Hematopoietic multipotent progenitor cell treated with erythropoietin and hydrocortisone succinate and interleukin-3 and kit ligand, for 4 days (in vitro differentiated cells): ENCODE measurements around the gene GPRC6A.
"Not testable (repeated sequence)": the region's sequence is repeated elsewhere in the genome, so short reads cannot be mapped to it uniquely, and the experiment has no call there.

ENCODE experiments used
- DNase-seq: peaks from one replicate; pipeline ENCODE4 v3.0.0-alpha.2; 2015

Gene GPRC6A, protein sequence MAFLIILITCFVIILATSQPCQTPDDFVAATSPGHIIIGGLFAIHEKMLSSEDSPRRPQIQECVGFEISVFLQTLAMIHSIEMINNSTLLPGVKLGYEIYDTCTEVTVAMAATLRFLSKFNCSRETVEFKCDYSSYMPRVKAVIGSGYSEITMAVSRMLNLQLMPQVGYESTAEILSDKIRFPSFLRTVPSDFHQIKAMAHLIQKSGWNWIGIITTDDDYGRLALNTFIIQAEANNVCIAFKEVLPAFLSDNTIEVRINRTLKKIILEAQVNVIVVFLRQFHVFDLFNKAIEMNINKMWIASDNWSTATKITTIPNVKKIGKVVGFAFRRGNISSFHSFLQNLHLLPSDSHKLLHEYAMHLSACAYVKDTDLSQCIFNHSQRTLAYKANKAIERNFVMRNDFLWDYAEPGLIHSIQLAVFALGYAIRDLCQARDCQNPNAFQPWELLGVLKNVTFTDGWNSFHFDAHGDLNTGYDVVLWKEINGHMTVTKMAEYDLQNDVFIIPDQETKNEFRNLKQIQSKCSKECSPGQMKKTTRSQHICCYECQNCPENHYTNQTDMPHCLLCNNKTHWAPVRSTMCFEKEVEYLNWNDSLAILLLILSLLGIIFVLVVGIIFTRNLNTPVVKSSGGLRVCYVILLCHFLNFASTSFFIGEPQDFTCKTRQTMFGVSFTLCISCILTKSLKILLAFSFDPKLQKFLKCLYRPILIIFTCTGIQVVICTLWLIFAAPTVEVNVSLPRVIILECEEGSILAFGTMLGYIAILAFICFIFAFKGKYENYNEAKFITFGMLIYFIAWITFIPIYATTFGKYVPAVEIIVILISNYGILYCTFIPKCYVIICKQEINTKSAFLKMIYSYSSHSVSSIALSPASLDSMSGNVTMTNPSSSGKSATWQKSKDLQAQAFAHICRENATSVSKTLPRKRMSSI

DNA sequence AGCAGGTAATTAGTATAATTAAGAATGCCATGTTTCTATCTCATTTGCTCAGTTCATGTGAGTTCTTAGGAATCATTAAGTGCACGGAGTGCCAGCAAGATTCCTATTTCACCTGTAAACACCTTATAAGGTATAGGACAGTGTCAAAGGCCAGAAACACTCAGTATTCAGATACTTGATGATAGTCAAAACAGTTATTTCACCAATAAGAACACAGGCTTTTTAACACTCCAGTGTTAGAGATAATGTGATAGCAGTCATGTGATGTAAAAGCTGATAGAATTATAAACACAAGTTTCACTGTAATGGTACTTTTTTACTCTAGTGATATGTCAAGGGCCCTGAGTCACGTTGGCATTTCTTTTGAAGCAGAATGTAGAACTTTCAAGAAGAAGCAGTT, at the start of gene GPRC6A:
Gene GPRC6A, minus strand, starts transcription at position 101 of the 400 bp plus-strand sequence. Its CDS starts 70 bp downstream, at position 31.
- DNase-seq, result no peak

DNA sequence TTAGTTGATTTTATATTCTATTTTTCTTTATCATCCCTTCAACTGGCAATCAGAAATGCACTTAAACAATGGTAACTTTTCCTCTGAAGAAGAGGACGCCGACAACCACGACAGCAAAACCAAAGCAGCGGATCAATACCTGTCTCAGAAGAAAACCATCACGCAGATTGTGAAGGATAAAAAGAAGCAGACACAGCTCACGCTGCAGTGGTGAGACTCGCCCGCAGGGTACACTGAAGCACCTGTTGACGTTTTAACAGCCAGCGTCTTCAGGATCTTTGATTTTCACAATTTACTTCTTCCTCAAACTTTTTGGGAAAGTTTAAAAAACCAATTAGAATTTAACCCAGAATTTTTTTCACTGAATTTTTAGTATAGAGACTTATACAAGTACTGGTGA, 48.9 kb upstream of the GPRC6A start:
- DNase-seq, result no peak

DNA sequence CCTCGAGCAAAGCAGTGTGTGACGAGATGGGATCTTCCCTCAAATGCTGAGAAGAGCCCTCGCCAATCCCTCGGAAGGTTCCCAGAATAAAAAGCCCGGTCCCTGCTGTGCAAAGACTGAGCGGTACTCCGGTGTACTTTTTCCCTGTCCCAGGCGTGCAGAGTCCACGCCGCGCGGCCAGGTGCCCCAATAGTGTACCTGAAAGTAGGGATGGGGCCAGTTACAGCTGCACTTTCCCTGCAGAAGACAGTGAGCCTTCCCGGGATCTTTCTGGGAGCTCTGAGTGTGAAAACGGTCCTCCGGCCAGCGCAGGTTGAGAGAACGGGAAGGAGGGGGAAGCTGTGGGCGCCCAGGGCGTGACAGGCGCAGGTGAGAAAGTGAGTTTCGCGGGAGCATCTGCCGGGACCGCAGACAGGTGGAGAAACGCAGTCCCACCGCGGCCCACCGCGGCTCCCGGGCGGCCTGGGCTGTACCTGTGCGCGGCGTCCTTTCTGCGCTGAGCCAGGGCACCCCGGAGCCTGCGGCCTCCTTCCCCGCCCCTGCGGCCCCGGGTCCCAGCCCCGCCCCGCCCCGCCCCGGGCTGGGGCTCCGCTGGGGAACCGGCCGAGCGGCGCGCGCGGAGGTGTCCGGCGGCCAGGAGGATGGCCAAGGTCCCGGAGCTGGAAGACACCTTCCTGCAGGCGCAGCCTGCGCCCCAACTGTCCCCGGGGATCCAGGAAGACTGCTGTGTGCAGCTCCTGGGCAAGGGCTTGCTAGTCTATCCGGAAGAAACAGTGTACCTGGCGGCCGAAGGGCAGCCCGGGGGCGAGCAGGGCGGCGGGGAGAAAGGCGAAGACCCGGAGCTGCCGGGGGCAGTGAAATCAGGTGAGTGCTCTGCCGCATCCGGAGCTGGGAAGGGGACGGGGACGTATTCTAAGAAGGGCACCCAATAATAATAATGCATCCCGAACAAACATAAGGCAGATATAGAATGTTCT, 48.0 kb upstream of the GPRC6A start, which contains the start of gene RFX6:
Gene RFX6, plus strand, starts transcription at position 608 of the 977 bp plus-strand sequence. Its CDS starts 34 bp downstream, at position 642.
- peak; percentile 2 for DNase-seq

DNA sequence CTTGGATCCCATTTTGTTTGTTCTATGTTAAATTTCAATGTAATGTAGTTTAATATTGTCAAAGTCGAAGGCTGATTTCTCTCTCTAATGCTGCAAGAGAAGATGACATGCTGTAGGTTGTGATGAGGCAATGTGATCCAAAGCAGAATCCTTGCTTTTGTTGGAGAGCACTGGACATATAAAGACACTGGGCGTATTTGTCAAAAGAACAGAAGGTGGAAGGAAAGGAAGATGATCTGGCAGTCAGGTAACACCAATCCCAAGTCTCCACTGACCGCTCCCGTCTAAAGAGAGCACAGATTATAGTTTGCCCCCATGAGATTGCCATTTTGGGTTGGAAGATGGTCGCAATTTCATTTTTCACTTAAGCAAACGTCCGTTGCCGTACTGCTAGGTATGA, 47.2 kb upstream of the GPRC6A start:
- no peak for DNase-seq

DNA sequence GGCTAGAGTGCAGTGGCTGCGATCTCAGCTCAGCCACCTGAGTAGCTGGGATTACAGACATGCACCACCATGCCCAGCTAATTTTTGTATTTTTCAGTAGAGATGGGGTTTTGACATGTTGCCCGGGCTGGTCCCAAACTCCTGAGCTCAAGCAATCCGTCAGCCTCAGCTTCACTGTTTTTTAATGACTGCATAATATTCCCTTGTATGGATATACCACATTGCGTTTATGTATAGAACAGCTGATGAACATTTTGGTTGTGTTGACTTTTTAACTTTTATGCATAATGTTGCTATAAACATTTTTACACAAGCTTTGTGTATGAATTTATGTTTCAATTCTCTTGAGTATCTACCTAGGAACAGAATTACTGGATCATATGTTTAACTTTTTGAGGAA, 43.9 kb upstream of the GPRC6A start:
- DNase-seq, result no peak

DNA sequence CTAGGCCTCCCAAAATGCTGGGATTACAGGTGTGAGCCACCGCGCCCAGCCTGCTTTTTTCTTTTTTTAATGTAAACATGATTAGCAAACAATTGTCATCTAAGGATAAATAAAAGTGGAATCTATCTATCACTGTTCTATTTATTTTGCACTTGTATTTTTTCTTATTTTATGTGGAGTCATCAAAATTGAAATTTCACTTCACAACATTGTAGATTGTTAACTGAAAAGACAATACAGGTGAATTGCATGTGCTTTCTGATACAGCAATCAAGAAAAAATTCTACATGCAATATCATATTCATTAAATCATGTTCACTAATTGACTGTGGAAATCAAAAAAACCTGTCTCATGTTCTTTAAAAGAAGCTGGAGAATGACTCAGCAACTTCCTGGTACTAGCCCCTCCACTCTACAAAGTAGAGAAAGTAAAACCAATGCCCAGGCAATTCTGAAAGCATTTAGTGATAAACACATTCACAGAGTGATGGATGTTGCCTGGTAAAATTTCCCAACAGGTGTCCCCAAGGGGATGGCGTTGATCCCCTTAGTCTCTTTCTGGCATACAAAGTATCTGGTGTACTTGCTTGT, 37.5 kb upstream of the GPRC6A start:
- peak; percentile 57 for DNase-seq

DNA sequence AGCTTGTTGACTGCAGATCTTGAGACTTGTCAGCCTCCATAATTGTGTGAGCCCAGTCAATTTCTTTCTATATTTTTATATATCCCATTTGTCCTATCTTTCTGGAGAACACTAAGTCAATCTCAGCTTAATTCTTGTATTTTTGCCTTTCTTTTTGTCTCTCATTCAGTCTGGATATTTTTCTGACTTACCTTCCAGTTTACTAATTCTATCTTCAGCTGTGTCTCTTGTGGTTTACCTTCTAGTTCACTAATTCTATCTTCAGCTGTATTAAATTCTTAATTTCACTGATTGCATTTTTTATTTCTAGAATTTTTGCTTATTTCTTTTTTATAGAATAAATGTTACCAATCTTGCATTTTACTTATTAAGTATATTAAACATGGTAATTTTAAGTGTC, 30.4 kb upstream of the GPRC6A start:
- no peak for DNase-seq

DNA sequence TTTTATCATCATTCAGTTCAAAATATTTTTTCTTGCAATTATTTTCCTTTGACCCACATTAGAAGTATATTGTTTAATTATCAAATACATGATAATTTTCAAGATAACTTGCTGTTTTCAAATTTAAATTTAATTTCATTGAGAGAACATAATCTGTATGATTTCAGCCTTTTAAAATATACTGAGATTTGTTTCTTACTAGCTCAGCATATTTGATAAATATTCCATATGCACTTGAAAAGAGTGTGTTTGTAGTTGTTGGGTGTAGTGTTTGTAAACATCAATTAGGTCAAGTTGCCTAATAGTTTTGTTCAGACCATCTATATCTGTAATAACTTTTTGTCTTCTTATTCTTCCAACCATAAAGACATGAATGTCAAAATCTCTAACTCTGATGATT, 29.2 kb upstream of the GPRC6A start:
- no peak for DNase-seq

DNA sequence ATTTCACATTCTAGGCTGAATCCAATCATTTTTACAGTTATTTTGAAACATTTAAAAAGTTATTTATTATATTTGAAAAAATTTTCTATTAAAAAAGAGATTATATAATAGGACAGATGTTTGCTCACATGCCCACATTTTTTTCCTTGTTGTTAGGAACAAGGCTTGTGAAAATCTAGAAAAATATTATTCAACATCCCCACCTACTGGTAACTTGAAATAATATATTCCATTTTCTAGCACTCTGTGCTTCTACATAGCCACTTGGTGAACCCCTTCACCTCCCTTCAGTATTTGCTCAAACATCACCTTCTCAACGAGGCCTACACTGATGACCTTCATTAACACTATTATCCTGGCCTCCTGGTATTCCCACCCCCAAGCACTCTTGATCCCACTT, 18.3 kb upstream of the GPRC6A start:
- DNase-seq, result peak; percentile 69

DNA sequence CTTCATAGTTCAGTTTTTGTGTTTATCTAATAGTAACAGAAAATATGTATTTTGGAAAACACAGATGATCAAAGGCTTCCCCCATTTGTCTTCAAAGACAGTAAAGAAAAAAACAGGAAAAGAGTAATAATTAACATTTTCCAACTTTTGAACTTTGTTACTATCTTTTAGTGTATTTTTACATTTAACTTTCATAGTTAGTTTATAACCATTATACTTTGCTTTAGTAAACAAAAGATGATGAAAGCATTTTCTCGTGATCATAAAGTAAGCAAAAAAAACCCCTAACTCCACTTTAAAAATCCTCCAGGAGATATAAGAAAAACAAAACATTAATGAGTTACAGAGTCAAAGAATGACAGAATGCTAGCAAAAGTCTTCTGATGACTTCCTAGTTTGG, 13.6 kb upstream of the GPRC6A start:
- DNase-seq, result no peak

DNA sequence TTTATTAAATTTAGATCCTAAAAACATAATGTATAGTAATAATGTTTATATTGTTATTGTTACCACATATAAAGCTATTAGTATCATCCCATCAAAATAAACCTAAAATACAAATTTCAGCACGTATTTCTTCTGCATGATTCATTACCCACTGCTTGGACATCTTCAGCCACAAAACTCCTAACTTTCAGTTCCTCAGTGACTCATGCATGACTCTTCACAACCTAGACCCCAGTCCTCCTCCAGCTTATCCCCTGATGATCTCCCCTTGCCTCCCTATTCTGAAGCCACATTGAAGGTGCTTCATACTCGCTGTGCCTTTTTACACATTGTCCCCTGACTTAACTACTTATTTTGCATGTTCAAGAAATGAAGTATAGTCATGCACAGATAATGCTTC, 11.2 kb upstream of the GPRC6A start:
- peak; percentile 1 for DNase-seq

DNA sequence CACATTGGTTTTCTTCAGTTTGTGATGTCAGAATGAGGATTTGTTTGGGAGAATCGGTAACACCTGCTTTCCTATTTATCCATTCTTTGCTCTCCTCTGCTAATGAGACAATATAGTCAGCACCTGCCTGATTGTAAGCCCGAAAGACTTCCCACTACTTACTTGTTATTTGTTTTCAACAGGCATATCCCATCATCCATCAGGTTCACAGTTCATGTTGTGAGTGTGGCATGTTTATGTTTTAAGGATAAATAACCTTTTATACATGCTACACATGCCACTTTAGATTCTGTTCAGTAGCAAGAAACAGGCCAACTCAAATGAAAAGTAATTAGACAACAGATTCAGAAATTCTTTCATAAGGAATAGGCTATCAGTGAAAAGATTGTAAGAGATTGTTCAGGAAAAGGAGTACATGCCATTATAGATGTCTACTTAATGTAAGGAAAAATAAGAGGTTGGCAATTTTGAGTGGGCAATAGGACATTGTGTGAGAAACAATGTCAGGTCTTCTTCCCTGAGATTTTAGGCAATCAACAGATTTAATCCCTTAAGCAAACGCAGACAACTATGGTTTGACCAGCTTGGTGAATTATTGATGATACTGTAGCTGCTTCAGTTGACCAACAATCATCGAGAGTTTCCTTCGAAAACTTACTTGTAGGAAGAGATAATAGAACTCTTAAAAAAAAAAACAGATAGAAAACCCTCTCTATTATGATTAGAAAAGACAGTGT, 7.9 kb upstream of the GPRC6A start:
- no peak for DNase-seq

DNA sequence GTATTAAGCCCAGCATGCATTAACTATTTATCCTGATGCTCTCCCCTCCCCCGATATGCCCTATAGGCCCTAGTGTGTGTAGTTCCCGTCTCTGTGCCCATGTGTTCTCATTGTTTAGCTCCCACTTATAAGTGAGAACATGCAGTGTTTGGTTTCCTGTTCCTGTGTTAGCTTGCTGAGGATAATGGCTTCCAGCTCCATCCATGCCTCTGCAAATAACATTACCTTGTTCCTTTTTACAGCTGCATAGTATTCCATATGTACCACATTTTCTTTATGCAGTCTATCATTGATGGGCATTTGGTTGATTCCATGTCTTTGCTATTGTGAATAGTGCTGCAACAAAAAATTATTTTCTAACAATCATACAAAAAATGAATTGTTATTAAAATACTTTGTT, 5.6 kb upstream of the GPRC6A start:
- DNase-seq, result not testable (repeated sequence)

DNA sequence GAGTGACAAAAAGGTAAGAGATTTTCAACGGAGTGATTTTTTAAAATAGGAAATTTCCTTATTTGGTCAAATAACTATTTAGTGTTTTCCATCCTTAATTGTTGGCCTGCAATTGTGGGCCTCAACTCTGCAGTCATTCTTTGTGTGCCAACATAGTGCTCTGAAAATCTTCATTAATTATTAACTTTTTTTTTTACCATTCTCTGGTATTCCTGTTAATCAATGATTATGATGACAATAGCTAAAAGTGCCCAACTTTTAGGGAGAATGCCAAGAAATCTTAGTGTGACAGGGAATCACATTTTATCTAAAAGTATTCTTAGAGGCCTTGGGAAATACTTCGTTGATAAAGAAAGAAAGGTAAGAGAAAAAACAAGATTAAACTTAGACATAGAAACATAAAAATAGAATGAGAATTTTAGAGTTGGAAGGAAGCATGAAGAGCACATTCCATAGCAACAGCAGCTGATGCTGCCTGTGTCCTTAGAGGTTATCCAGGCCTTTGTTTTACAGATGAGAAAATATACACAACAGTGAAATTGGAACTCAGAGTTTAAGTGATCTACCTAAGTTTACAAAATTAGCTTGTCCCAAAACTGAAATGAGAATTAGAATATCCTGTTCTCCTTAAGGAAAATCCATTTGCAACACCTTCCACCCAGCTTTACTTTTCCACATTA, 1.2 kb downstream of the GPRC6A start:
- no peak for DNase-seq

DNA sequence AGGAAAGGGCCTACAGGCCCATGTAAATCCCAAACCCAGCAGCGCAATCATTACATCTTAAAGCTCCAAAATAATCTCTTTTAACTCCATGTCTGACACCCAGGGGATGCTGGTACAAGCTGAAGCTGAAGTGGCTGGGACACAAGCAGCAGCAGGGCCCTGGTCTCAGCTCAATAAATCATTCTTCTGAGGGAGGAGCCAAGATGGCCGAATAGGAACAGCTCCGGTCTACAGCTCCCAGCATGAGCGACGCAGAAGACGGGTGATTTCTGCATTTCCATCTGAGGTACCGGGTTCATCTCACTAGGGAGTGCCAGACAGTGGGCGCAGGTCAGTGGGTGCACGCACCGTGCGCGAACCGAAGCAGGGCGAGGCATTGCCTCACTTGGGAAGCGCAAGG, 12.5 kb downstream of the GPRC6A start:
- not testable (repeated sequence) for DNase-seq

DNA sequence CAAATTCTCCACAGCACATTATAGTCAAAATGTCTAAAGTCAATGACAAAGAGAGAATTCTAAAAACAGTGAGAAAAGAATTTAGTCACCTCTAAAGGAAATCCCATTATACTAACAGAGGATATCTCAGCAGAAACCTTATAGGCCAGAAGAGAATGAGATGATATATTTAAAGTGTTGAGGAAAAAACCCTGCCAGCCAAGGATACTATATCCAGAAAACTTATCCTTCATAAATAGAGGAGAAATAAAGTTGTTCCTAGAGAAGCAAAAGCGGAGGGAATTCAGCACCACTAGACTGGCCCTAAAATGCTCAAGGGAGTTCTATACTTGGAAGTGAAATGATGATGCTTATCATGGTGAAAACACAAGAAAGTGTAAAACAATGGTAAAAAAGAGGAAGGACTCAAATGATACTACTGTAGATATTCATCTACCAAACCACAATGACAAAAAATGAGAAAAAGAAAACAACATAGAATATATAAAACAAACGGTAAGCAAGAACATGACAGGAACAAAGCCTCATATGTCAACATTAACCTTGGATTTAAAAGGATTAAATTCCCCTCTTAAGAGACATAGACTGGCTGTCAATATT, 16.7 kb downstream of the GPRC6A start:
- DNase-seq, result peak; percentile 18

DNA sequence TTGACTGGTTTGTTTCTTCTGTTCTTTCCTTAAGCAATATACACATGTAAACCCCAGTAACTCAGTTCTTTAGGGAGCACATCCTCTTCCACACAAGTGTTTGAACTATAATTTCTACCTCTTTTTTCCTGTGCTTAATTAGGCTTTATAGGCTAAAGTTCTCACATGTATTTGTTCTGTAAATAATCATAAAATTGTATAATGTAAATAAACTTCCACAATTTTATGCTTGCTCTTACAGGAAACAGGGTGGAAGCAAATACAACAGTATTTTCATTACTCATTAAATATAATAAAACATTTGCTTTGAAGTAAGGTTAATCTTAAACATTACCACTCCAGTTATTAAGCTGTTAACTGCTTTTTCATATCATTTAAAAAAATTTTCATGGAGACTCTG, 26.9 kb downstream of the GPRC6A start:
- DNase-seq, result no peak

DNA sequence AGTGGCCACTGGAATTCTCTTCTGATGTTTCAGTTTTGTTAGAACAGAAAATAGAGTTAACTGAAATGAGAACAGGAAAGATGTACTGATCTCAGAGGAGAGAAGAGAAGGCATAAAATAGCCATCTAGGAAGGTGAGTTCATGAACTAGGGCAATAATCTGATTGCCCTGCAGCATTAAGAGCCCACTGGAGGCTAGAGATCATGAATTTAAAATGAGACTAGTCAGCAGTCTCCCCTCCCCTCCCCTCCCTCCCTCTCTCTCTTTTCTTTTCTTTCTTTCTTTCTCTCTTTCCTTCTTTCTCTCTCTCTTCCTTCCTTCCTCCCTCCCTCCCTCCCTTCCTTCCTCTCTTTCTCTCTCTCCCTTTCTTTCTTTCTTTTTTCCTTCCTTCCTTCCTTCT, 28.9 kb downstream of the GPRC6A start:
- no peak for DNase-seq

DNA sequence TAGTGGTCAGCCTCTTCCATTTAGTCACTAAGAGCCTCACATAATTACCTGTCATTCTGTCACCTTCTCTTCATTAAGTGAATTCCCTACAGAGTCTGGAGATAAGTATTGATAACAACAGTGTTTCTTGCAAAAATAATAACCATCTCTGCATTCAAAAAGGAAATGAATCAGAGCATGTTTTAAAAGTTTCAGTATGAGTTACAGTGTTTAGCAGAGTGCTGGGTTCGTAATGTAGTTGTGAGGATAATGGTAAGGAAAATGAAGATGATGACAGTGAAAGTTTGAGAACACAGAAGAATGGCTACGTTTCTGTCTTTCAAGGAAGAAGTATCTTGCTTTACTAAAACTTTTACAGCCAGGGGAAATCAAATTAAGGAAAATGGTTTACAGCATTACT, 31.3 kb downstream of the GPRC6A start:
- no peak for DNase-seq

DNA sequence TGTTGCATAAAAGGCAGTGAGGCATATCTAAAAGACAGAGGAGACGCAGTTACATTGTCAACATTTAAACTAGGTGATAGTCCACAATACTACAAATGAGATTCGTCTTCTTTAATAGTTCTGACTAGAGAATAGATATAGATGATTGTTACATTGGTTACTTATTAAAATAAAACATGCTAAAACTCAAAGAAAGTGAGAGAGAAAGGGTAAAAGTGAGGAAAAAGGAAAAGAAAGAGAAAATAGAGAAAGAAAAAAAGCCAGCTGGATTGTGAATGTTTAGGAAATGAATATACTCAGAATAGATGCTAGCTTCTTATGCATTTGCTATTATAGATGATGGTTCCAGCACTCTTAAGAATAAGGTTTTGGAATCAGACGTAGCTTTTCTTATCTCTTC, 35.7 kb downstream of the GPRC6A start:
- no peak for DNase-seq
